K562 (cell line): ENCODE data around the gene PCBP2. TPM values are rescaled to one million over a fixed set of nuclear protein-coding genes. Genes with fewer than 3 reads are reported as not detected.
A peak's percentile ranks its signal among the peaks of the same experiment; 100 is the strongest.

ENCODE experiments used
- CHD1 ChIP-seq: fragments of 200-600 bp; sonication (generic); IDR thresholded peaks from one replicate; pipeline ENCODE4 v1.6.1; 2012; ENCODE audit warnings: mild to moderate bottlenecking, moderate library complexity, low read length, inconsistent platforms
- IRF2 ChIP-seq: sonication (generic); formaldehyde crosslinking; IDR thresholded peaks from 2 replicates; pipeline ENCODE4 v1.8.1; 2022; ENCODE audit warnings: mild to moderate bottlenecking, missing genetic modification reagents
- MYNN ChIP-seq, 2 experiments: sonication (generic); formaldehyde crosslinking in 1 of 2; IDR thresholded peaks; 2 replicates each; pipeline versions ENCODE4 v1.5.0 to v1.6.1; 2016 to 2020; ENCODE audit warnings: antibody characterized with exemption in 1 of 2, missing genetic modification reagents in 1 of 2
- NR0B1 ChIP-seq: fragments of 450-650 bp; IDR thresholded peaks from one replicate; pipeline ENCODE4 v1.6.1; 2018; ENCODE audit warnings: mild to moderate bottlenecking, moderate library complexity; ENCODE audit not compliant: partially characterized antibody
- POLR2A ChIP-seq: fragments of 450-650 bp; conservative IDR thresholded peaks from 2 replicates; pipeline ENCODE4 v1.6.1; 2016
- RBM14 ChIP-seq: fragments of 200-400 bp; formaldehyde crosslinking; IDR thresholded peaks from 2 replicates; pipeline ENCODE4 v1.6.1; 2018; ENCODE audit warnings: low read depth, mild to moderate bottlenecking, low read length, moderate library complexity, borderline replicate concordance; ENCODE audit not compliant: insufficient read depth
- RBM39 ChIP-seq: fragments of 200-400 bp; formaldehyde crosslinking; optimal IDR thresholded peaks from 2 replicates; pipeline ENCODE3; 2018; ENCODE audit warnings: low read depth, low read length
- SMAD4 ChIP-seq: fragments of 250-450 bp; sonication (Bioruptor Pico); conservative IDR thresholded peaks from 2 replicates; pipeline ENCODE4 v1.8.0; 2021; ENCODE audit warnings: inconsistent platforms, mild to moderate bottlenecking, moderate library complexity
- WHSC1 ChIP-seq: IDR thresholded peaks from one replicate; pipeline ENCODE4 v1.6.1; 2012; ENCODE audit warnings: low read length, control low read depth, inconsistent platforms
- ZBTB40 ChIP-seq, 2 experiments: fragments of 450-650 bp in 1 of 2; sonication (generic) in 1 of 2; formaldehyde crosslinking in 1 of 2; IDR thresholded peaks; 2 replicates each; pipeline versions ENCODE4 v1.7.1 to v1.9.0; 2016 to 2022; ENCODE audit warnings: inconsistent platforms in 1 of 2, mild to moderate bottlenecking in 1 of 2, missing genetic modification reagents in 1 of 2
- ZNF277 ChIP-seq: fragments of 250-450 bp; sonication (Bioruptor Pico); IDR thresholded peaks from 2 replicates; pipeline ENCODE4 v1.8.0; 2022; ENCODE audit warnings: inconsistent platforms, mild to moderate bottlenecking, moderate library complexity, borderline replicate concordance
- ZNF699 ChIP-seq: fragments of 250-450 bp; sonication (Bioruptor Pico); IDR thresholded peaks from 2 replicates; pipeline ENCODE4 v1.8.0; 2021; ENCODE audit warnings: mild to moderate bottlenecking, moderate library complexity; ENCODE audit not compliant: insufficient replicate concordance
- ZNF764 ChIP-seq: fragments of 250-450 bp; sonication (Bioruptor Pico); IDR thresholded peaks from 2 replicates; pipeline ENCODE4 v1.4.0; 2020; ENCODE audit warnings: low read depth, mild to moderate bottlenecking, moderate library complexity
- polyA plus RNA-seq, 8 experiments: library from polyadenylated mRNA; depleted of rRNA in 4 of 8; stranded (reverse) in 5 of 8; unstranded in 3 of 8; fragments of >200 nt; fragmentation: Nextera tagmentation in 2 of 8; fragmentation: Illumina TruSeq in 1 of 8; extraction: Ambion mirVana in 2 of 8; extraction: Trizol in 1 of 8; gene quantifications; 2 replicates each; pipeline versions ENCODE4 v1.2.1 to v1.2.3, GENCODE V29; 2011 to 2014; ENCODE audit warnings: inconsistent platforms in 1 of 8, missing spikeins in 1 of 8
- total RNA-seq, 7 experiments: library from RNA; depleted of rRNA in 6 of 7; stranded (reverse); fragments of >200 nt in 6 of 7; fragmentation: Illumina TruSeq in 2 of 7; extraction: Trizol in 2 of 7; gene quantifications; 2 replicates each; pipeline versions ENCODE4 v1.2.1 to v1.2.3, GENCODE V29; 2011 to 2021; ENCODE audit warnings: low replicate concordance in 1 of 7

PCBP2 gene
- total and polyA plus RNA-seq, 9 of the 15 experiments (the other 6 are each of a cell fraction or from before 2014, with no cell fraction given): 137 to 831 (median 328) TPM

- no peak for TF ChIP-seq ZBTB40 (IDR thresholded peaks at IDR 0.05)
- no peak for TF ChIP-seq ZBTB40 (CRISPR knock-in tag; IDR thresholded peaks at IDR 0.05)
- TF ChIP-seq SMAD4 (CRISPR knock-in tag): peak; percentile 25; the same call in 1 of the 2 replicates
- no peak for TF ChIP-seq WHSC1
- TF ChIP-seq RBM39: no peak
- TF ChIP-seq CHD1: no peak
- no peak for TF ChIP-seq POLR2A
- TF ChIP-seq NR0B1: no peak
- no peak for TF ChIP-seq ZNF764 (CRISPR knock-in tag)
- no peak for TF ChIP-seq IRF2 (CRISPR knock-in tag)
- 0 out of 2 replicates have a peak, but pooled peaks have one; percentile 23 for TF ChIP-seq MYNN (IDR thresholded peaks at IDR 0.05)
- no peak for TF ChIP-seq MYNN (CRISPR knock-in tag; IDR thresholded peaks at IDR 0.05)
- no peak for TF ChIP-seq ZNF277 (CRISPR knock-in tag)
- TF ChIP-seq ZNF699: no peak
- no peak for TF ChIP-seq RBM14
These were observed 41.9 kb downstream of the PCBP2 start (continued) for GRCh38 chr12:53493610-53494391.
